ENCODE measurements around the gene CCL21.
"Not testable (repeated sequence)": the region's sequence is repeated elsewhere in the genome, so short reads cannot be mapped to it uniquely, and the experiment has no call there.

CCL21 gene

GRCh38 chr9:34744295-34745221 is 34.6 kb upstream of the CCL21 start:
- no peak for DNase-seq
- no peak for ATAC-seq (ENCODE audit: insufficient read depth, low read depth)
- no peak overlapping the region for H3K4me2 ChIP-seq (ENCODE audit: insufficient read depth, low read length)

GRCh38 chr9:34742710-34743109 is 32.8 kb upstream of the CCL21 start:
- H3K27ac ChIP-seq (ENCODE audit: low read length): no peak overlapping the region
- DNase-seq (no peak), ATAC-seq (ENCODE audit: insufficient read depth, low read depth) (no peak)
- H3K4me2 ChIP-seq (ENCODE audit: insufficient read depth, low read length): no peak overlapping the region
- no peak overlapping the region for H2AFZ ChIP-seq (ENCODE audit: low read depth, low read length)
- H3K4me3 ChIP-seq (ENCODE audit: low read depth in 1 of 2, low read length in 2 of 2): no peak overlapping the region
- TF ChIP-seq CTCF (IDR thresholded peaks at IDR 0.05; ENCODE audit: borderline replicate concordance, extremely low read depth, low read length, poor library complexity, severe bottlenecking) (no peak), EZH2 (IDR thresholded peaks at IDR 0.05; ENCODE audit: borderline replicate concordance, low read depth, low read length, severe bottlenecking) (no peak)
- H3K27me3 ChIP-seq (ENCODE audit: insufficient read depth, low read length, poor library complexity): peaks cover 5% of the 10 kb centered on the region
- no peaks in the 10 kb centered on the region for H3K9me3 ChIP-seq (ENCODE audit: insufficient read depth, low read length, severe bottlenecking)
- no peak overlapping the region for H3K9ac ChIP-seq (ENCODE audit: low read depth, low read length)
- no peaks in the 10 kb centered on the region for H4K20me1 ChIP-seq (ENCODE audit: insufficient read depth, low read length)
- H3K79me2 ChIP-seq (ENCODE audit: insufficient read depth, low read length): no peaks in the 10 kb centered on the region
- peaks cover 3% of the 10 kb centered on the region; the same call in 1 of the 2 replicates for H3K4me1 ChIP-seq (ENCODE audit: insufficient read depth, low read length)
- no peaks in the 10 kb centered on the region for H3K36me3 ChIP-seq (ENCODE audit: insufficient read depth, low read length)

More at GRCh38 chr9:34744295-34745221, 34.6 kb upstream of the CCL21 start:
- Histone ChIP-seq H3K27me3 (ENCODE audit: insufficient read depth, low read length, poor library complexity) (peaks cover 2% of the 10 kb centered on the region), H3K79me2 (ENCODE audit: insufficient read depth, low read length) (no peaks in the 10 kb centered on the region), H3K9me3 (ENCODE audit: insufficient read depth, low read length, severe bottlenecking) (no peaks in the 10 kb centered on the region), H4K20me1 (ENCODE audit: insufficient read depth, low read length) (no peaks in the 10 kb centered on the region), H3K9ac (ENCODE audit: low read depth, low read length) (no peak overlapping the region), H2AFZ (ENCODE audit: low read depth, low read length) (no peak overlapping the region), H3K4me3 (ENCODE audit: low read depth in 1 of 2, low read length in 2 of 2) (no peak overlapping the region), H3K27ac (ENCODE audit: low read length) (no peak overlapping the region), H3K36me3 (ENCODE audit: insufficient read depth, low read length) (no peaks in the 10 kb centered on the region), H3K4me1 (ENCODE audit: insufficient read depth, low read length) (peaks cover 3% of the 10 kb centered on the region; the same call in 1 of the 2 replicates)
- TF ChIP-seq EZH2 (IDR thresholded peaks at IDR 0.05; ENCODE audit: borderline replicate concordance, low read depth, low read length, severe bottlenecking): no peak
- TF ChIP-seq CTCF (IDR thresholded peaks at IDR 0.05; ENCODE audit: borderline replicate concordance, extremely low read depth, low read length, poor library complexity, severe bottlenecking): no peak

GRCh38 chr9:34741628-34742027 is 31.7 kb upstream of the CCL21 start:
- DNase-seq (peak; percentile 6), ATAC-seq (ENCODE audit: insufficient read depth, low read depth) (peak; percentile 60; the same call in 2 of the 3 replicates)
- Histone ChIP-seq H3K79me2 (ENCODE audit: insufficient read depth, low read length) (no peaks in the 10 kb centered on the region), H2AFZ (ENCODE audit: low read depth, low read length) (no peak overlapping the region), H3K9ac (ENCODE audit: low read depth, low read length) (no peak overlapping the region), H4K20me1 (ENCODE audit: insufficient read depth, low read length) (no peaks in the 10 kb centered on the region), H3K4me2 (ENCODE audit: insufficient read depth, low read length) (no peak overlapping the region), H3K9me3 (ENCODE audit: insufficient read depth, low read length, severe bottlenecking) (no peaks in the 10 kb centered on the region), H3K27me3 (ENCODE audit: insufficient read depth, low read length, poor library complexity) (peaks cover 5% of the 10 kb centered on the region), H3K36me3 (ENCODE audit: insufficient read depth, low read length) (no peaks in the 10 kb centered on the region), H3K4me1 (ENCODE audit: insufficient read depth, low read length) (peaks cover 3% of the 10 kb centered on the region; the same call in 1 of the 2 replicates), H3K27ac (ENCODE audit: low read length) (no peak overlapping the region), H3K4me3 (ENCODE audit: low read depth in 1 of 2, low read length in 2 of 2) (no peak overlapping the region)
- TF ChIP-seq EZH2 (IDR thresholded peaks at IDR 0.05; ENCODE audit: borderline replicate concordance, low read depth, low read length, severe bottlenecking) (no peak), CTCF (IDR thresholded peaks at IDR 0.05; ENCODE audit: borderline replicate concordance, extremely low read depth, low read length, poor library complexity, severe bottlenecking) (no peak)

- not testable (repeated sequence) for H2AFZ ChIP-seq (ENCODE audit: low read depth, low read length); H4K20me1 ChIP-seq (ENCODE audit: insufficient read depth, low read length); H3K4me3 ChIP-seq (ENCODE audit: low read depth in 1 of 2, low read length in 2 of 2); H3K4me1 ChIP-seq (ENCODE audit: insufficient read depth, low read length); H3K4me2 ChIP-seq (ENCODE audit: insufficient read depth, low read length); H3K27ac ChIP-seq (ENCODE audit: low read length); H3K27me3 ChIP-seq (ENCODE audit: insufficient read depth, low read length, poor library complexity); DNase-seq; H3K9ac ChIP-seq (ENCODE audit: low read depth, low read length); H3K36me3 ChIP-seq (ENCODE audit: insufficient read depth, low read length); ATAC-seq (ENCODE audit: insufficient read depth, low read depth); H3K9me3 ChIP-seq (ENCODE audit: insufficient read depth, low read length, severe bottlenecking); H3K79me2 ChIP-seq (ENCODE audit: insufficient read depth, low read length)
These were observed 30.2 kb upstream of the CCL21 start for GRCh38 chr9:34740176-34740575.
